Measurements from ENCODE around the gene MXD3.
"Not testable (repeated sequence)": the region's sequence is repeated elsewhere in the genome, so short reads cannot be mapped to it uniquely, and the experiment has no call there.

Gene MXD3

GRCh38 chr5:177343777-177344176 lies 32.1 kb upstream of the MXD3 start:
- no peak for DNase-seq

- DNase-seq, result not testable (repeated sequence)
Observed at GRCh38 chr5:177343000-177343399, 31.3 kb upstream of the MXD3 start.

DNA sequence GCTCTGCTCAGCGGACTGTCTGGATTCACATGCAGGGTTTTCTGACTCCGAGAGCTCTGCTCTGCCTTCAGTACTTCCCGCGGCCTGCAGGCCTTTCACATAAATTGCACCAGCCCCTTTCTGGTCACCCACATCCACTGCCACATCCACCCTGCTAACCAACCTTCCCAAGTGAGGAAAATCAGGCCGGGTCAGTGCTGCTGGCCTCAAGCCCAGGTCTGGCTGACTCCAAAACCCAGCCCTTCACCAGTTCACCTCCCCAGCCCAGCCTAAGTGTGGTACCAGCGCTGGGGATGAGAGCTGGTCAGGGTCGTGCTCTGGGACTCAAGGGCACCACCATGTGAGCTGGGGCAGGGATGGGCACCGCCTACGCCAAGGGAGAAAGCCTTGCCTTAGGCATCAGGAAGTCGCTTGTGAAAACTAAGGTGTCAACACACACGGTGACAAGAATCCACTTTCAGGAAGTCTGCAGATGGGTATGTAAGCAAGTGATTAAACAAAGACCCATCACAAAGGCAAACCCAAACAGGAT lies 27.5 kb upstream of the MXD3 start:
- DNase-seq, result no peak

DNA sequence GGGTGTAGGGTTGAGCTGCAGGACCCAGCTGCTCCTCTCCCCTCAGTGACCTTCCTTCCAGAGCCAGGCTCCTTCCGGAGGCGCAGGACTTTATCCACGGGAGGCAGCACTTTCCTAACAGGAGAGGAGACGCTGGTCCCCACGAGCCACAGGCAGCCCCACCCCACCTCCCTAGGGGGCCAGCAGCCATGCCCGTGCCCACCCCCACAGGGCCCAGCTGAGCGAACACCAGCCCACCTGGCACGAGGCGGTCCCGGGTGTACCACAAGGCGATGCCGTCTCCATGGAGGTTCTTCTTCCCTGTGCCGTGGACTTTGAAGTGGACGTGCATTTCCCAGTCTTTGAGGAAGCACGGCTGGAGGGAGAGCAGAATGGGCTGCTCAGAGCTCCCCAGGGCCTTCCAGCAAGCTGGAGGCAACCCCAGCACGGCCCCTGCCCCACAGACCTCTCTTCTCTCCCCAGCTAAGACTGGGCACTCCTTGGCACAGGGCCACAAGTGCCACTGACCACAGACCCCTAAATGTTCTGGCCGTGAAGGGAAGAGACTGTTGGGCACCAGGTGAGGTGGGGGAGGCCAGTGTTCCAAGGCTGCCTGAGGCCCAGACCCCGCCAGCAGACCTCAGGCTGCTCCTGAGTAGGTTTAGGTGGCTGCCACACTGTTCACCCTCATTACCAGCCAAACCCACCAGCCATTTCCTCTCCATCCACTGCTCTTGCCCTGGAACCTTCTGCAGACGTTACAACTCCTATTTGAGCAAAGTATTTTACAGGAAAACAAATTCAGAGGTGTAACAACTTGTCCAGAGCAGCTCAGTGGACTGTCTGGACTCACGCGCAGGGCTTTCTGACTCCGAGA lies 26.8 kb upstream of the MXD3 start:
- DNase-seq, result no peak

DNA sequence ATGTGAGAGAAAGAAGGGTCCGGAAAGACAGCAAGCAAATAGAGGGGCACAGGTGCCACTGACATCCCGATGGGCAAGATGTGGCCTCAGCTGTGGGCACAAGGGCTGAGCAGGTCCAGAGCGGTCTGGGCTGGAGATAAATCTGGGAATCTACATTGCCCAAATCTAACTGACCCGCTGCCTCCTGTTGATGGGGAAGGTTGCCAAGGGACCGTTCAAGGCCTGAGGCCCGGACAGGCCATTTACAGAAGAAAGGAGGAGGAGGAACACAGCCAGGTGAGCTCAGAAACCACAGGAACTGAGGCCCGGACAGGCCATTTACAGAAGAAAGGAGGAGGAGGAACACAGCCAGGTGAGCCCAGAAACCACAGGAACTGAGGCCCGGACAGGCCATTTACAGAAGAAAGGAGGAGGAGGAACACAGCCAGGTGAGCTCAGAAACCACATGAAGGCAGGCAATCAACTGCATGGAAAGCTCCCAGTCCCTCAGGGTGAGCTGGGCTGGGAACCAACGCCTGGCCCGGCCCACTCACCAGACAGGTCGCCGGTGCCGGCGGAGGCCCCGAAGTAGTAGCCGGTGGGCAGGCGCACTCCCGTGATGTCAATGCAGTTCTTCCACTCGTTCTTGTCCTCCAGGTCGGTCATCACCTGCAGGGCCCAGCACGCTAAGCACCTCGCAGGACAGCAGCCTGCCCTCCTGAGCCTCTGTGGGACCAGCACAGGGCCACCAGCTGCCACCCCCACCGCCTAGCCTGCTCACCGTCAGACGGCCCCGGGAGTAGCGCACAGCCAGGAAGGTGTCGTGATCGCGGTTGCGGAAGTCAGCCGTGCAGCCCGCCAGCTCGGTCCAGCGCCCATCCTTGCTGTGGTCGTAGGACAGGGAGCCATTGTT lies 25.2 kb upstream of the MXD3 start:
- DNase-seq, result no peak

DNA sequence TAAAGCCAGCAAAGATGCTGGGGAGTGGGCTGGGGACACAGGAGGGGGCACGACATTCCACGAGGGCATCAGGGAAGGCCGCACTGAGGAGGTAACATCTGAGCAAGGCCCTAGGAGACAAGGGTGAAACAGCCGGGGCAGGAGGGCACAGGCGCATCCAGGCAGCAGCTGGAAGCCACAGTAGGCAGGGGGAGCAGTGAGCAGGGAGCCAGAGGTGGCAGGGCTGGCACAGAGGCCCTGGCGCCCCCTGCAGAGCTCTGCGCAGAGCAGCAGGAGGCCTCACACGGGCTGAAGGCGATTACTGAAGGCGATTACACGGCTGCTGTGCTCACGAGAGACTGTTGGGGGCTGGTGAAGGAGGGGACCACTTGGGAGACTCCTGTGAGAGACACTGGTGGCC lies 24.4 kb upstream of the MXD3 start:
- DNase-seq, result no peak

GRCh38 chr5:177335701-177336065 lies 24.0 kb upstream of the MXD3 start:
- DNase-seq, result no peak

DNA sequence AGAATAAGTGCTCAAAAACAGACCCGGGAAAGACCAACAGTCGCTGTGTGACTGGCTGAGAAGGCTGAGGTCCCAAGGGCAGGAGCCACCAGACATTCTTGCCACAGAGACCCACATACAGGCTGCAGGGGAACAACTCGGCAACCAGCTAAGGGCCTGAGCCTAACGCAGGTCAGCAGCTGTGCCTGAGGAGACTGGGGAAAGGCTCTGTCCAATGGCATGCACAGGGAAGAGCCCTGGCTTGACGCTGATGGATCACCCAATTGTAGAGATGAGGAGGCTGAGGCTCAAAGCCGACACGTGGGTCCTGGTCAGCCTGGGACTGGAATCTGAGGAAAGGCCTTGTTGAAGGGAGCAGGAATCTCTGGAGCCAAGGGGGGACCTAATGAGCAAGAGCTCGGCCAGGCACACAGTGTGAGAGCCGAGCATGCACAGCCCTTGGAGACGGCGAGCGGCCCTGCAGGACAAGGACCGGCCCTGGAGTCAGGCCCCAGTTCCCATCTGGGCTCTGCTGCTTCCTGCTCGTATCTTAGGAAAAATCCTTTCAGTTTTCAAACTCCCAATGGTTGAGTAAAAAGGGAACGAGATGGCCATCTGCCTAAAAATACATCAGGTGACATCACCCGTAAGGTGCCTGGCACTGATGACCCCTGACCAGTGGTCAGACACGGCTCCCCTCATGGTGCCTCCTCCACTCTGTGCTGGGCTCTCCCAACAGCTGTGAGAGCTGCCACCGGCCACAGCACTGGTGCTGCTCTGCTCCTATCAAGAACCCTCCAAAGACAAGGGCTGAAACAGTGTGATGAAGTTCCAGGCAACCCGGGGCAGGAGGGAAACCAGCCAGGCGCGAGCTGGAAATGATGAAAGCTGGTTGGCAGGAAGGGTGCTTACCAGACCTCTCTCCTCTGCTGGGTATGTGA lies 23.3 kb upstream of the MXD3 start:
- DNase-seq, result no peak

DNA sequence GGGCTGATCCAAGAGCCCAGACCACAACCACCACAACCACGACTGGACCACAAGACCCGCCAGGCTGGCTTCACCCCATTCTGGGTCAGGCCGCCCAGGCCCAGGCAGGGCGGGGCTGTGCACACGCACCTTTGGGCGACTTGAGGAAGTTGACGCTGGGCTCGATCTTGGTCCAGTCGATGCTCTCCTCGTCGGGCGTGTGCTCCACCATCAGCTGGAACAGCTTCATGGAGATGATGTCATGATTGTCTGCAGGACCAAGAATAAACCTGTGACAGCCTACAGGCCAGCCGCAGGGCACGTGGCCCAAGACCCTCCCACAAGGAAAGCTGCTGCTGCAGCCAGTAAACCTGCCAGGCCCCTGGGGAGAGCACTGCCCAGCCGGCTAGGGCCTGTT lies 22.5 kb upstream of the MXD3 start:
- DNase-seq, result no peak

- no peak for DNase-seq
Observed at GRCh38 chr5:177333420-177334154, 21.9 kb upstream of the MXD3 start.

GRCh38 chr5:177332896-177333260 lies 21.2 kb upstream of the MXD3 start:
- no peak for DNase-seq

- no peak for DNase-seq
Observed at GRCh38 chr5:177332031-177332895, 20.6 kb upstream of the MXD3 start.

- no peak for DNase-seq
Observed at GRCh38 chr5:177330991-177331842, 19.5 kb upstream of the MXD3 start.

- DNase-seq, result no peak
Observed at GRCh38 chr5:177329883-177330282, 18.2 kb upstream of the MXD3 start.

GRCh38 chr5:177328545-177329231 lies 17.0 kb upstream of the MXD3 start:
- no peak for DNase-seq

- DNase-seq, result no peak
Observed at GRCh38 chr5:177327539-177328522, 16.1 kb upstream of the MXD3 start.
